Endothelial cell of umbilical vein (primary cell): ENCODE results near the gene KMT2B. TPM values are rescaled to one million over a fixed set of nuclear protein-coding genes. Genes with fewer than 3 reads are reported as not detected.

Experiments
- BruUV-seq: library from RNA; stranded (reverse); fragments of 400-500 nt; replicated peaks from 2 replicates; lab custom pipeline; 2021; lab: Mats Ljungman, UMichigan
- CTCF ChIA-PET: fragments of 300-600, 350-600 bp; sonication (Branson Sonifier 250); formaldehyde crosslinking; loops from one replicate; lab custom pipeline; 2021; ENCODE audit warnings: antibody characterized with exemption, inconsistent platforms; lab: Charles Lee
- POLR2A ChIA-PET: fragments of 300-600, 350-600 bp; sonication (Branson Sonifier 250); formaldehyde crosslinking; loops from one replicate; lab custom pipeline; 2021; ENCODE audit warnings: antibody characterized with exemption, inconsistent platforms; lab: Charles Lee
- DNase-seq: peaks from one replicate; pipeline ENCODE4 v3.0.0-alpha.2; 2011; ENCODE audit warnings: low read depth, low spot score
- FAIRE-seq: peaks from 2 replicates; lab custom pipeline; 2011; peaks lifted over from hg19 to GRCh38; lab: Jason Lieb, UNC
- H2AFZ ChIP-seq: 2 replicates; pipeline ENCODE4 v1.6.0; 2012; ENCODE audit warnings: low read depth, low read length, control low read depth, inconsistent platforms
- H3K27ac ChIP-seq: 2 replicates; pipeline ENCODE4 v1.5.1; 2011; ENCODE audit warnings: low read depth, mild to moderate bottlenecking, control low read depth, low read length, moderate library complexity; ENCODE audit not compliant: insufficient read depth
- H3K27me3 ChIP-seq, 2 experiments: 2 replicates each; pipeline versions ENCODE4 v1.6.0 to v1.6.1; 2011; ENCODE audit warnings: low read length in 2 of 2, mixed read lengths in 1 of 2; ENCODE audit not compliant: control insufficient read depth in 2 of 2, insufficient read depth in 2 of 2
- H3K36me3 ChIP-seq, 2 experiments: 2 replicates in 1 of 2; 3 replicates in 1 of 2; pipeline ENCODE4 v1.5.1; 2011; ENCODE audit warnings: low read length in 2 of 2, mild to moderate bottlenecking in 1 of 2, moderate library complexity in 1 of 2; ENCODE audit not compliant: control insufficient read depth in 2 of 2, insufficient read depth in 2 of 2; ENCODE audit errors: extremely low read depth in 1 of 2
- H3K4me1 ChIP-seq: 3 replicates; pipeline ENCODE4 v1.5.1; 2011; ENCODE audit warnings: mild to moderate bottlenecking, low read length; ENCODE audit not compliant: control insufficient read depth, insufficient read depth; ENCODE audit errors: extremely low read depth
- H3K4me2 ChIP-seq: 2 replicates; pipeline ENCODE4 v1.6.1; 2011; ENCODE audit warnings: low read length, control low read depth, mixed read lengths; ENCODE audit not compliant: insufficient read depth
- H3K4me3 ChIP-seq, 3 experiments: fragments of 200-600 bp in 1 of 3; sonication (generic), shearing (Covaris generic) in 1 of 3; replicated peaks in 1 of 3; 2 replicates each; pipeline ENCODE4 v1.5.1; 2011 to 2016; ENCODE audit warnings: control low read depth in 3 of 3, low read length in 3 of 3, mild to moderate bottlenecking in 2 of 3, inconsistent platforms in 1 of 3, low read depth in 1 of 3, moderate library complexity in 1 of 3; ENCODE audit not compliant: insufficient read depth in 1 of 3
- H3K79me2 ChIP-seq: 2 replicates; pipeline ENCODE4 v1.6.0; 2012; ENCODE audit warnings: low read length, inconsistent platforms; ENCODE audit not compliant: control insufficient read depth, insufficient read depth
- H3K9ac ChIP-seq: replicated peaks from 2 replicates; pipeline ENCODE3; 2011; ENCODE audit warnings: low read length, control low read depth; ENCODE audit not compliant: insufficient read depth; ENCODE audit errors: extremely low read depth
- H3K9me1 ChIP-seq: replicated peaks from 3 replicates; pipeline ENCODE4 v1.6.0; 2011; ENCODE audit warnings: mild to moderate bottlenecking, low read length; ENCODE audit not compliant: control insufficient read depth, insufficient read depth; ENCODE audit errors: extremely low read depth
- H3K9me3 ChIP-seq: replicated peaks from 2 replicates; pipeline ENCODE4 v1.5.1; 2012; ENCODE audit warnings: low read length, inconsistent platforms; ENCODE audit not compliant: control insufficient read depth, insufficient read depth
- H4K20me1 ChIP-seq: replicated peaks from 2 replicates; pipeline ENCODE3; 2011; ENCODE audit warnings: mild to moderate bottlenecking, low read length; ENCODE audit not compliant: control insufficient read depth, insufficient read depth; ENCODE audit errors: extremely low read depth
- CTCF ChIP-seq, 2 donors: IDR thresholded peaks; 1 replicate in 1 of 2; 2 replicates in 1 of 2; pipeline ENCODE4 v1.5.1; 2011; ENCODE audit warnings: low read length in 2 of 2, mild to moderate bottlenecking in 2 of 2, moderate library complexity in 2 of 2, control low read depth in 1 of 2, inconsistent platforms in 1 of 2, low read depth in 1 of 2; ENCODE audit not compliant: insufficient read depth in 1 of 2; ENCODE audit errors: extremely low read depth in 1 of 2
- EZH2 ChIP-seq: IDR thresholded peaks from 2 replicates; pipeline ENCODE4 v1.6.1; 2012; ENCODE audit warnings: borderline replicate concordance, low read depth, mild to moderate bottlenecking, moderate library complexity, low read length, inconsistent platforms; ENCODE audit not compliant: severe bottlenecking
- FOS ChIP-seq: IDR thresholded peaks from 2 replicates; pipeline ENCODE4 v1.6.1; 2011; ENCODE audit warnings: mild to moderate bottlenecking, low read length, moderate library complexity, borderline replicate concordance; ENCODE audit not compliant: insufficient read depth
- GATA2 ChIP-seq: IDR thresholded peaks from 2 replicates; pipeline ENCODE4 v1.7.0; 2011; ENCODE audit warnings: low read depth, mild to moderate bottlenecking, moderate library complexity, mixed read lengths, low read length; ENCODE audit not compliant: insufficient read length, insufficient read depth
- JUN ChIP-seq: IDR thresholded peaks from 2 replicates; pipeline ENCODE4 v1.6.1; 2011; ENCODE audit warnings: borderline replicate concordance, low read depth; ENCODE audit not compliant: insufficient read length, insufficient read depth
- MAX ChIP-seq: IDR thresholded peaks from 2 replicates; pipeline ENCODE4 v1.6.1; 2011; ENCODE audit not compliant: insufficient read depth, insufficient read length
- MYC ChIP-seq: IDR thresholded peaks from one replicate; pipeline ENCODE4 v1.6.1; 2011; ENCODE audit warnings: mild to moderate bottlenecking, low read depth, low read length
- POLR2A ChIP-seq: IDR thresholded peaks from 2 replicates; pipeline ENCODE4 v1.6.1; 2012; ENCODE audit warnings: low read depth, mild to moderate bottlenecking, control low read depth, low read length
- POLR2AphosphoS5 ChIP-seq: IDR thresholded peaks from 2 replicates; pipeline ENCODE4 v1.6.1; 2012; ENCODE audit warnings: low read depth, mild to moderate bottlenecking, control low read depth, low read length, moderate library complexity; ENCODE audit not compliant: insufficient read depth
- dilution Hi-C: fragments of 300-500 bp; cut with MboI; formaldehyde crosslinking; loops from one replicate; pipeline ENCODE4 v1.15.0; 2019; ENCODE audit warnings: low sequenced_read_pairs; ENCODE audit not compliant: extremely low pct_ligation_motif_present
- intact Hi-C: fragments of 100-400 bp; cut with micrococcal nuclease; formaldehyde crosslinking; loops from one replicate; pipeline ENCODE4 v1.10.0; 2022
- polyA plus RNA-seq, 4 experiments: library from polyadenylated mRNA; depleted of rRNA in 3 of 4; stranded (reverse) in 3 of 4; unstranded in 1 of 4; fragments of >200 nt; gene quantifications; 2 replicates each; pipeline versions ENCODE4 v1.2.1 to v1.2.3, GENCODE V29; 2011 to 2012; ENCODE audit warnings: missing spikeins in 1 of 4
- total RNA-seq: library from RNA; stranded (reverse); gene quantifications from 2 replicates; pipeline ENCODE4 v1.2.3, GENCODE V29; 2021

KMT2B gene
- total and polyA plus RNA-seq, 2 donors (not counting 3 experiments of a cell fraction or from before 2014, with no cell fraction given) = 28.4 to 37.2 TPM

GRCh38 chr19:35755131-35755549, 37.3 kb downstream of the KMT2B start:
- H3K4me1 ChIP-seq = peaks cover 22% of the 10 kb centered on the region
- no TSS peak for BruUV-seq
- H3K9ac ChIP-seq = no peak overlapping the region
- H3K4me2 ChIP-seq = no peak overlapping the region
- H4K20me1 ChIP-seq = no peaks in the 10 kb centered on the region
- DNase-seq (no peak), FAIRE-seq (no peak)
- intact Hi-C loops (loop anchor here (5.0 kb wide), 1 partner anchor 108 kb away; the partner anchor contains the start of gene COX6B1), dilution Hi-C loops (no loop called here)
- no peak overlapping the region for H2AFZ ChIP-seq
- peaks cover 16% of the 10 kb centered on the region for H3K79me2 ChIP-seq
- H3K9me3 ChIP-seq = no peaks in the 10 kb centered on the region
- ChIA-PET POLR2A (no interaction called here), CTCF (no interaction called here)
- H3K27ac ChIP-seq = no peak overlapping the region
- TF ChIP-seq MYC (no peak), EZH2 (no peak), POLR2AphosphoS5 (no peak), CTCF (IDR thresholded peaks at IDR 0.05; ENCODE audit: extremely low read depth in 1 of 2, insufficient read depth in 1 of 2, low read depth in 1 of 2, low read length in 2 of 2) (no peak), MAX (no peak), JUN (no peak), POLR2A (no peak), GATA2 (no peak), FOS (no peak)
- no peaks in the 10 kb centered on the region for H3K27me3 ChIP-seq
- peaks cover 0 to 13% of the 10 kb centered on the region in 2 experiments for H3K36me3 ChIP-seq
- H3K9me1 ChIP-seq = no peaks in the 10 kb centered on the region
- no peak overlapping the region for H3K4me3 ChIP-seq
